Activated T-helper 9 cell treated with anti-CD3 and anti-CD28 coated beads, Interleukin-2, amount 50 U/mL, for 16 hours (primary cell): Measurements from ENCODE around the gene MAGED1.
A peak's percentile ranks its signal among the peaks of the same experiment; 100 is the strongest.

ENCODE experiments used
- DNase-seq: peaks from one replicate; pipeline ENCODE4 v3.0.0-alpha.2; 2020; ENCODE audit warnings: low read depth

MAGED1 gene, protein sequence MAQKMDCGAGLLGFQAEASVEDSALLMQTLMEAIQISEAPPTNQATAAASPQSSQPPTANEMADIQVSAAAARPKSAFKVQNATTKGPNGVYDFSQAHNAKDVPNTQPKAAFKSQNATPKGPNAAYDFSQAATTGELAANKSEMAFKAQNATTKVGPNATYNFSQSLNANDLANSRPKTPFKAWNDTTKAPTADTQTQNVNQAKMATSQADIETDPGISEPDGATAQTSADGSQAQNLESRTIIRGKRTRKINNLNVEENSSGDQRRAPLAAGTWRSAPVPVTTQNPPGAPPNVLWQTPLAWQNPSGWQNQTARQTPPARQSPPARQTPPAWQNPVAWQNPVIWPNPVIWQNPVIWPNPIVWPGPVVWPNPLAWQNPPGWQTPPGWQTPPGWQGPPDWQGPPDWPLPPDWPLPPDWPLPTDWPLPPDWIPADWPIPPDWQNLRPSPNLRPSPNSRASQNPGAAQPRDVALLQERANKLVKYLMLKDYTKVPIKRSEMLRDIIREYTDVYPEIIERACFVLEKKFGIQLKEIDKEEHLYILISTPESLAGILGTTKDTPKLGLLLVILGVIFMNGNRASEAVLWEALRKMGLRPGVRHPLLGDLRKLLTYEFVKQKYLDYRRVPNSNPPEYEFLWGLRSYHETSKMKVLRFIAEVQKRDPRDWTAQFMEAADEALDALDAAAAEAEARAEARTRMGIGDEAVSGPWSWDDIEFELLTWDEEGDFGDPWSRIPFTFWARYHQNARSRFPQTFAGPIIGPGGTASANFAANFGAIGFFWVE

DNA sequence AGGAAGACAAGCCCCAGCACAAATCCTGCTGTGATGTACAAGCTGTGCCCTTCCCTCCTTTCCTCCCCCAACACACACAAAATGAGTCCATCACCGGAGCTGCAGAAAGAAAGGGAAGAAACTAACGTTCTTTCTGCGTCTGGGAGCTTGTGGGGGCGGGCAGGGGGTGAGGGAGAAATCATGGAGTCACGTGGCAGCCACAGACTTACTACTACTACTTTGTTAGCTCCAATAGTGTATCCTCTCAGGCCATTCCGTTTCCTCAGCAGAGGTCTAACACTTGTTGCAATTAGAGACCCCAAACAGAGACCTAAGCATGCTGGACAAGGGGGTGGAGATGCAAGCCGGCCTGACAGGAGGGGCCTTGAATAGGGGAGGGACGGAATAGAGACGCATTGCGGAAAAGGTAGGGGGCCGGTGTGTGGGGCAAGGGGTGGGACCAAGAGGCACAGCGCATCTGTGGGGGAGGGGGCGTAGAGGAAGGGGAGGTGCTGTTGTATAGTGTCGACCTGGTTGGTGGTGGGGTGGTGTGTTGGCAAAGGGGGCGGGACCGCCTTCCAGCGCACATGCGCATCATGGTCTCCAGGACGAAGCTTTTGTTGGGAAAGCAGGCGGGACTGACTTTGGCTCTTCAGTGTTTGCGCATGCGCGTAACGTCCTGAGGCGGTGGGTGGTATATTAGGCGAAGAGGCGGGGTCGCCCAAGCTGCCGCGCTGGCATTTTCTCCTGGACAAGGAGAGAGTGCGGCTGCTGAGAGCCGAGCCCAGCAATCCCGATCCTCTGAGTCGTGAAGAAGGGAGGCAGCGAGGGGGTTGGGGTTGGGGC lies at the start of gene MAGED1:
MAGED1 (plus strand) TSS at position 703 of the 825 bp plus-strand sequence. CDS start 682 bp downstream, outside the sequence.
- peak; percentile 53 for DNase-seq

DNA sequence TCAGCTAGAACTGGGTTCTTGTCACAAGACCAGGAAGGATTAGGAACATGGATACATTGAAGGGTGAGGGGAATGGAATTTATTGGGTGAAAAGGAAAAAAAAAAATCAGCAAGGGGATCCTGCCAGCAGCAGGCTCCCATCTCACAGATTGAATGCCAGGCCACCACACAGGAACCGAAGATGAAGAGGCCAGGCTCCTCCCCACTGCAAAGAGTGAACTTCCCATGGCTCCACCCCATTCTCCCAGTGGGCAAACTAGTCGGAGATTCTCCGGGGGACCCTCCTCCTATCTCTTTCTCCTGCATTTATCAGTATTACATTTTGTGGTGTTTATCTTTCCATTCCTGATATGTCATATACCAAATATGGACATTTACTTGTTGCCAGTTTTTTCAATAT lies 46.0 kb upstream of the MAGED1 start:
- DNase-seq, result no peak

- no peak for DNase-seq
Measured at GRCh38 chrX:51851507-51852085, 41.8 kb upstream of the MAGED1 start.

DNA sequence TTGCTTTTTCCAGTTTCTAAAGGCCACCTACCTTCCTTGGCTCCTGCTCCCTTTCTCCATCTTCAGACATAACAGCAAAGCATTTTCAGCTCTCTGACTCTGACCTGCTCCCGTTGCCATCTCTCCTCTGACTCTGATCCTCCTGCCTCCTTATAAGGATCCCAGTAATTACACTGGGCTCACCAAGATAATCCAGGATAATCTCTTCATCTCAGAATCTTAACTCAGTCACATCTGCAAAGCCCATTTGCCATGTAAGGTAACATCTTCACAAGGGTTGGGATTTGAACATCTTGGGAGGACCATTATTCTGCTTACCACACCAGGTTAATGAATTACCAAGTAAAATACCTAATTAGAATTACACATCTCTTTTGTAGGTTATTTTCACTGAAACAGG lies 41.3 kb upstream of the MAGED1 start:
- no peak for DNase-seq

DNA sequence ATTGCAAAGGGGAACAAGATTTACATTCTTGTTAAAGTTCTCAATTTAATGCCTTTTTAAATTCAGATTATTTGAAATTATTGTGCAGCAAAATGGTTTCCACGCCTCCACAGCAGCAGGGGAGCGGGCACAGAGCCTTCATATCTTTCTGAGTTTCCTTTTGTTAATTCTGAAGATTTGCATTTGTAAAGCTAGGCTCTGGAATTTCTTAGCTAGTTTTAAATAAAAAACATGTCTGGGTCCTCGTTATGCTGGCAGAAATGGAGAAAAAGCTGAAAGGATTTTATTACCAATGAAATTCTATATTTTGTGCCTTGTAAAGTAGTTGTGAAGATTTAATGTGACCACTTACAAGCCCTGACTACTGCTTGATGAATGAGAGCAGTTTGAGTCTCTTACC lies 40.8 kb upstream of the MAGED1 start:
- no peak for DNase-seq

- no peak for DNase-seq
Measured at GRCh38 chrX:51853251-51853650, 40.2 kb upstream of the MAGED1 start.

DNA sequence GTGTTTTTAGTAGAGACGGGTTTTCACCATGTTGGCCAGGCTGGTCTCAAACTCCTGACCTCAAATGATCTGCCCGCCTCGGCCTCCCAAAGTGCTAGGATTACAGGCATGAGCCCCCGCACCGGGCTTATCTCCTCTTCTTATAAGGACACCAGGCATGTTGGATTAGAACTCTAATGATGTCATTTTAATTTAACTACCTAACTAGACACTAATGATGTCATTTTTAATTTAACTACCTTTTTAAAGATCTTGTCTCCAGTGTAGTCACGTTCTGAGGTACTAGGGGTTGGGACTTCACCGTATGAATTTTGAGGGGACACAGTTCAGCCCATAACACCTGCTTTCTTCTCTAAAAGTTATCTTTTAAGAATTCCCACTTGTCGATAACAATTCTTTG lies 37.7 kb upstream of the MAGED1 start:
- no peak for DNase-seq

GRCh38 chrX:51857159-51857733 lies 36.2 kb upstream of the MAGED1 start:
- no peak for DNase-seq

DNA sequence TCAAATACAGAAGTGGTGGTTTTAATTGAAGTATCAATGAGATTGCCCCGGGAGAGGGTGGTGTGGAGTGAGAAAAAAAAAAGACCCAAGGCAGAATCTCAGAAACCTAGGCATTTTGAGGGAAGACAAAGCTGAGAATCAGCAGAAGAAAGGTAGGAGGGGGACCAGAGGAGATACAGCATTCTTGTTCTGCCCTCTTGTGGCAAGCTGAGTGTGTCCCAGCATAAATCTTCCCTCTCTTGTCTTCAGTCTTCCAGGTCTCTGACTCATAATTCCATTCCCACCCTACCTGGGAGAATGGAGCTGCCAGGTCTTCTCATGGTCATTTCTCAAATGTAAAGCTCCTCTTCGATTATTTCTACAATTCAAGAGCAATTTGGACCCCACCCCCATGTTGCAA lies 32.7 kb upstream of the MAGED1 start:
- no peak for DNase-seq

GRCh38 chrX:51862920-51863319 lies 30.5 kb upstream of the MAGED1 start:
- no peak for DNase-seq

- DNase-seq, result no peak
Measured at GRCh38 chrX:51866210-51866609, 27.2 kb upstream of the MAGED1 start.

DNA sequence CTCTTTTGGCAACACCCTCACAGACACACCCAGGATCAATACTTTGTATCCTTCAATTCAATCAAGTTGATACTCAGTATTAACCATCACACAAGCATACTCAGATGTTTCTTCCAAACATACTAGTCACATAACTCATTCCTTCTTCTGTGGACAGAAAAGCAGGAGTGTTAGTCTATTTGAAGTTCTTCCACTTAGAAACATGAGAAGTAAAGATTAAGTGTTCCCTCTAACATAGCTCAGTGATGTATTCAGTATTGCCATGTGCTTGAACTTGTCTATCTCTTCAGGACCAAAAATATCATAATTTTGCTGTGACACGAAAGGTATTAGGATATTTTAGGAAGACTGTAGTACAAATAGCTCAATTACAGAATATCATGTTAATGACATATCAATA lies 25.8 kb upstream of the MAGED1 start:
- no peak for DNase-seq

DNA sequence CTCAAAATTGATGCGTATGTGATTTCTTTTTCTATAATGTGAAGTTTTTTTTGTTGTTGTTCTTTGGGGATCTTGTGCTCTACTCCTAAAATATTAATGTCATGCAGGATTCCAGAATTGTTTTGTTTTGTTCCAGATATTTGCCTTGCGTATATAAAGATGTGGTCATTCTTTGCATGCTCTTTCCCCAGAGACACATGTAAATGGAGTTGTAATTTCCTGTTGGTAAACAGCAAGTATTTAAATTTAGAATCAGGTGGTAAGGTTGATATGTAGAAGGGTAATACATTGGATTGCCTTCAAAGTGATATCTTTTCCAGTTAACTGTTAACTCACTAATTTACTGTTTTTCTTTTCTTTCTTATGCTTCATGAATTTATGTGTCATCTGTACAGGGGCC lies 23.1 kb upstream of the MAGED1 start:
- DNase-seq, result no peak

DNA sequence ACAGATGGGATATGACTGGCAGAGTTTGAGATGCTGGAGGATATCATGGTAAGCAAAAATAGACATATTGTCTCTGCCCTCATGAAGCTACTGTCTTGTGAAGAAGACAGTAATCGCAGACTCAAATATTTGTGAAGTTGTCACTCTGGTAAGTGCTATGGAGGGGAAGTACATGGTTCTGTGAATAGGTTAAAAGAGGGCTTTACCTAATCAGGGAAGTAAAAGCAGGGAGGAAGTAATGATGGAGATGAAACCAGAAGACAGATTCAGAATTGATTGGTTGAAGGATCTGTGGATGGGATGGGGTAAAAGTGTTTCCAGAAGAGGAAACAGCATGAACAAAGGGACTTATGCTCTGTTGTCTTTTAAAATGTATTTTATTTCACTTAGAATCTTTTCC lies 19.3 kb upstream of the MAGED1 start:
- DNase-seq, result no peak

- DNase-seq, result no peak
Measured at GRCh38 chrX:51876441-51876840, 17.0 kb upstream of the MAGED1 start.

- no peak for DNase-seq
Measured at GRCh38 chrX:51878056-51878455, 15.4 kb upstream of the MAGED1 start.

GRCh38 chrX:51889851-51890250 lies 3.6 kb upstream of the MAGED1 start:
- no peak for DNase-seq

- no peak for DNase-seq
Measured at GRCh38 chrX:51891245-51891644, 2.2 kb upstream of the MAGED1 start.

DNA sequence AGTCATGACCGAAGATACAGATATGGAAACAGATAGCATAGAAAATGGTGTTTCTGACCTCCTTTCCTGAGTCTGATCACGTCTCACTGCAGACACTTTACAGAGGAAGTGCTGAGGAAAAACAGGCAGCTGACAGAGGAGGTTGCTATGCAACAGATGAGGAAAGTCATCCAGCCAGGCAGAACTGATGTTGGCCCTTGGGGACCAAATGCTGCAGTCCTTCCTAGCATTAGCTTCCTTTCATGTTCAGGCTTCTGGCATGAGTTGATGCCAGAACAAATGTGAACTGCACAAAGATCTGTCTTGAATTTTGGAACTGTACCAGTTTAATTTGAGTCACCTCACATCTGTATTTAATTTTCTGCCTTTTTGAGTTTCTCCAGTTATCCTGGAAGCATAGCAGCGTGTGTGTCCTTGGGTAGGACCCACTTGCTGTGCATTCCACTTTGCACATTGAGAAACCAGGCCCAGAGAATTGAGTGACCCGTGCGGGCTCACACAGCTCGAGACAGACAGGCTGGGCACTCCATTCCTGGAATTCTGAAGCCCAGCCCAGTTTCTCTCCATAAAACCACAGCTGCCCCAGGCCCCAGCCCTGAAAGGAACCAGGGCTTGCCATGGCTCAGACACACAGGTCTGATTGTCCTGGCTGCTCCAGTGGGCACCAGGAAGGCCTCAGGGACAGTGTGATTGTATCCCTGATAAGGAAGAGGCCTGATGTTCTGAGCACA lies 1.4 kb upstream of the MAGED1 start:
- no peak for DNase-seq

DNA sequence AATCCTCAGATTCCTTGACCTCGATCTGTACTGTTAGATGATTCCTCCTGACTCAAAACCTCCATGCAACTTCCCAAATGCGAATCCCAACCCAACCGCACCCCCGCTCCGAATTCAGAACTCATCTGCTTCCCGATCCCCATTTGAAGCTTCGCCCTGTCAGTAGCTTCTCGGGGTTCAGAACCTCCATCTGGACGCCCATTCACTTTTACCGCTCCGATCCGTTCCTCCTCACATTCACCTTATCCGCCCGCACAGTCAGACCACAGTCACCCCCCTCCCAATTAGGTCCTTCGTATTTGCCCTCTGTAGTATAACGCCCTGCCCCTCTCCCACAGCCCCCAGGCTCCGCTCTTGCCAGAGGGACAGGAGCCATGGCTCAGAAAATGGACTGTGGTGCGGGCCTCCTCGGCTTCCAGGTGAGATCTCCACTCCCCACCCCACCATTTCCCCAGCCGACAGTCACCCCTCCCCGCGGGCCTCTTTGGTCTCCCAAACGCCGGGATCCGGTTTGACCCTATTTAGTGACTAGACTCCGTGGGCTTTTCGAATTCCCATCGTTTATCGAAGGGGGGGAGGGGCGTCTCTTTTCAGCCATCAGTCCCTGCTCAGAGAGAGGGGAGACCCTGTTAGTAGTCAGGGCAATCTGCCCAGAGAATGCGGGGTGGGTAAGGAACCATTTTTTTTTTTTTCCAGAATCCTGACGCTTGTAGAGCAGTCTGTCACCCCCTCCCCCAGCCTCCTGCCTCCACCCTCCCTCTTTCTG lies 691 bp downstream of the MAGED1 start:
- DNase-seq, result no peak
